ENCODE data around the gene TRIM52.
"Not testable (repeated sequence)": the region's sequence is repeated elsewhere in the genome, so short reads cannot be mapped to it uniquely, and the experiment has no call there.

Gene TRIM52

GRCh38 chr5:181233088-181233800 lies 27.7 kb downstream of the TRIM52 start:
- DNase-seq = no peak

DNA sequence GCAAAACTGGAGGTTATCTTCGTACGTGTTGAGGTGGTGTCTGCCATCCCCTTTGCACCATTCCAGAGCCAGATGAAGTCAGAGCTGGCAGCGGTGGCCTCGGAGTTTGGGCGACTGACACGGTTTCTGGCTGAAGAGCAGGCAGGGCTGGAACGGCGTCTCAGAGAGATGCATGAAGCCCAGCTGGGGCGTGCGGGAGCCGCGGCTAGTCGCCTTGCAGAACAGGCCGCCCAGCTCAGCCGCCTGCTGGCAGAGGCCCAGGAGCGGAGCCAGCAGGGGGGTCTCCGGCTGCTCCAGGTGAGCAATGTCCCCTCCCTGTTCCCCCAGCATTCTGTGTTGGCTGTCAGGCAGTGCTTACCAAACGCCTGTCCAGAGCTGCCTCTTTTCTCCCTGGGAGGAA lies 28.4 kb downstream of the TRIM52 start:
- DNase-seq = no peak

- DNase-seq = no peak
These were observed 29.5 kb downstream of the TRIM52 start for GRCh38 chr5:181231432-181231831.

DNA sequence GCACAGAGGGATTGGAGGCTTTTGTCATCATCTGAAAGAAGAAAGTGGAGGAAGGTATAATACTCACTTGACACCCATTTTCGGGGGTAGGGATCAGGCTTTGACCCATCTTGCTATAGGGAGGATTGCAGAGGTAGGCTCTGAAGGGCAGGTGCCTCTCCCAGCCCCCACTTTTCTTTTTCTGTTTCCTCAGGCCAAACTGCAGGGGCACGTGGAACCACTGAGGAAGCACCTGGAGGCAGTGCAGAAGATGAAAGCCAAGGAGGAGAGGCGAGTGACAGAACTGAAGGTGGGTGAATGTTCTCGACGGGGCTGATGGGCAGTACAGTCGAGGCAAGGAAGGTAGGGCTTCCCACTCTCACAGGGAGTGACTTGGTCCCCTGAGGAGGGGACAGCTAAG lies 30.4 kb downstream of the TRIM52 start:
- no peak for DNase-seq

- DNase-seq = no peak
These were observed 30.9 kb downstream of the TRIM52 start for GRCh38 chr5:181229996-181230395.

DNA sequence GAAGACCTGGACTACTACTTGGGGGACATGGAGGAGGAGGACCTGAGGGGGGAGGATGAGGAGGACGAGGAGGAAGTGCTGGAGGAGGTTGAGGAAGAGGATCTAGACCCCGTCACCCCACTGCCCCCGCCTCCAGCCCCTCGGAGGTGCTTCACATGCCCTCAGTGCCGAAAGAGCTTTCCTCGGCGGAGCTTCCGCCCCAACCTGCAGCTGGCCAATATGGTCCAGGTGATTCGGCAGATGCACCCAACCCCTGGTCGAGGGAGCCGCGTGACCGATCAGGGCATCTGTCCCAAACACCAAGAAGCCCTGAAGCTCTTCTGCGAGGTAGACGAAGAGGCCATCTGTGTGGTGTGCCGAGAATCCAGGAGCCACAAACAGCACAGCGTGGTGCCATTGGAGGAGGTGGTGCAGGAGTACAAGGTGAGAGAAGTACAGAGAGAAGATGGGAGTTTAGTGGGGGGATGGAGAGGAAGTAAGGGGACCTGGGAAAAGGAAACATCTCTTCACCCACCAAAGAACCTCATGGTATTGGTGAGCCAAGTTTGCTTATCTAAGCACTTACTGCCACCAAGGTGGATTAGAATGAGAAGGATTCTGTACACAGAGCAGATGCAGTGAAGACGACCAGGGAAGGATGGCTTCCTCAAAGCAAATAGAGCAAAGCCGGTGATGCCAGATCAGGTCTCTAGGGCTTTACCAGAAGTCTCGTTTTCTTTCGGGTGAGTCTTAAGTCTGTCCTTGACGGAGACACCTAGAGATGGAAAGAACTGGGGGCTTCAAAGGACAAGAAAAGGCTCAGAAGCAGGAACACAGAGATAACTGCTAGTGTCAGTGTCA lies 36.3 kb downstream of the TRIM52 start:
- DNase-seq = no peak

DNA sequence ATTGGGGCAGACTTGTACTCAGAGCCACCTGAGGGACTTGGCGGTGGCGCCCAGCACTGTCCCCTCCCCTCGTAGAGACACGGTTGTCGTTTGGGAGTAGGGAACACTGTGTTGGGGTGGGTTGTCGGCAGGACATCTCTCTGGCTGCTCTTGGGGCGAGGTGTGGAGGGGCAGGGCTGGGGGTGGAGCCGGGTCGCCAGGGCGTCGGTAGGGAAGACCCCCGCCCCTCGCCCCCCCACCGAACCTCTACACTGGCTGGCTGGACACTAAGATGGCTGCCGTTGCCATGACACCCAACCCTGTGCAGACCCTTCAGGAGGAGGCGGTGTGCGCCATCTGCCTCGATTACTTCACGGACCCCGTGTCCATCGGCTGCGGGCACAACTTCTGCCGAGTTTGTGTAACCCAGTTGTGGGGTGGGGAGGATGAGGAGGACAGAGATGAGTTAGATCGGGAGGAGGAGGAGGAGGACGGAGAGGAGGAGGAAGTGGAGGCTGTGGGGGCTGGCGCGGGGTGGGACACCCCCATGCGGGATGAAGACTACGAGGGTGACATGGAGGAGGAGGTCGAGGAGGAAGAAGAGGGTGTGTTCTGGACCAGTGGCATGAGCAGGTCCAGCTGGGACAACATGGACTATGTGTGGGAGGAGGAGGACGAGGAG lies 37.1 kb downstream of the TRIM52 start:
- peak; percentile 78 for DNase-seq

DNA sequence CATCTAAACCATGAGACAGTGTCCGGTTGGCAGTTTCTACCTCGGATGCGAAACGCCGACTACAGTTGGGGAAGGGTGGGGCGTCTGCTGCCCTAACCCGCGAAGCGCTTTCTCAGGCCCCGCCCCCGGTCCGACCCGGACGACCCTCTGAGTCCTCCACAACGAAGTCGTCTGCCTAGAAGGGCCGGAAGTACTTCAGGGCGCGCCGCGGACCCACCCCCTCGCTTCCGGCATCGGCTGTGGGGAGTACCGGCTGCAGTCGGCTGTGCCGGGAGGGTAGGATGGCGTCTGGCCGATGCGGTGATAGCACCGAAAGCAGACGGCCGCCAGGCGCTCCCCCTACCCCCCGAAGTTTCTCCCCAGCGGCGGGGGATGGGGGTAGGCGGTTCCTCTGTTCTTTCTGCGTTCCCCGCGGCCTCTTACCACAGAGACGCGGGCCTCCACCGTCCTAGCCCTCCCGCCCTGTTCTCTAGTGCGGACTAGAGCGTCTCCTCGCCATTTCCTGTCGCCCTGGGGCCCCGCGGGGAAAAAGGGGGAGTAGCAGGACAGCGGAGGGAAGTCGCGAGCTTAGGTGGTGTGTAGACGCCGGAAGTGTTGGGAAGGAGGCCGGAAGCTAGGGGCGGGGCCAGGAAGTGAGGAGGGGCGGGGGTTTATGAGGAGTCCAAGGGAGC lies 37.8 kb downstream of the TRIM52 start, which contains the start of gene TRIM41:
TRIM41 (plus strand) TSS at position 224 of the 671 bp plus-strand sequence. CDS start 719 bp downstream, outside the sequence.
- DNase-seq = peak; percentile 100

- no peak for DNase-seq
These were observed 38.3 kb downstream of the TRIM52 start for GRCh38 chr5:181222630-181223057.

GRCh38 chr5:181221792-181222629 lies 38.9 kb downstream of the TRIM52 start:
- DNase-seq = peak; percentile 97

DNA sequence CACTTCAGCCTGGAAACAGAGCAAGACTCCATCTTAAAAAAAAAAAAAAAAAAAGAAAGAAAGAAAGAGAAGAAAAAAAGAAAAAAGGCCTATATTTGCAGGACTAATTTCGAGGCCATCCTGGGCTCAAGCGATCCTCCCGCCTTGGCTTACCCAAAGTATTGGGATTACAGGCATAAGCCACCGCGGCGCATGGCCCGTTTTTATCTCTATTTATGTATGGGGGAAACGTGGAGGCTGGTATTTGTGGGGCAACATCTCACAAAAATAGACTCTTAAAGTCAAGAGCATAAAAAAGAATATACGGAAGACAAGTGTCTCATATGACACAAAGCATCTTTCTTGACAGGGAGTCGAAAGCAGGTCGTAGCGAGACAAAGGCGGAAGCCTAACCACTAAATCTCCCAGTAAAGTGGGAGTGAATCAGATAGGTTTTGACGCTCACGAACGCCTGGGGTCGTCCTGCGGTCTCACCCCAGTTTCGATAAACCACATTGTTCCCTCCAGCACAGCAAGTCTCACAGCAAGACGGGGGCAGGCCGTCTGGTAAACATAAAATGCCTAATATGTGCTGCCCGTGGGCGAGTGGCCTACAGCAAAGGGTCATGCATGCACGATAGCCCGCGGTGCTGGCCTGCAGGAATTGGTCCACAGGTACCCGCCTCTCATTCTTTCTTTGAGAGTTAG lies 39.7 kb downstream of the TRIM52 start:
- DNase-seq = no peak

DNA sequence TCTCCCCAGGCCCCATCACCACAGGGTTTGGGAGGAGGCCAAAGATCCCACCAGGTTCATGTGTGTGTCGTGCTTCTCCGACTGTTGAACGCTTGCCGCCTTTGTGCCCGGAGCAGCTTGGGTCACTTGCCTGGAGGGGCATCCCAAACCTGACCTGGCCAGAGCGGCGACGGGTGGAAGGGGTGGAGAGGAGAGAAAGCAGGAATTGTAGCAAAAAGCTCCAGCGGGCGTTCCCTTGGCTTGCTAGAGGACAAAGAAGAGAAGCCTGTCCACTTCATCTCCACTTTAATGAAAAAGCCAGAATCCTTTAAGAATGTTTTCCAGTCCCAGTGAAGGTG lies 40.8 kb downstream of the TRIM52 start:
- no peak for DNase-seq

DNA sequence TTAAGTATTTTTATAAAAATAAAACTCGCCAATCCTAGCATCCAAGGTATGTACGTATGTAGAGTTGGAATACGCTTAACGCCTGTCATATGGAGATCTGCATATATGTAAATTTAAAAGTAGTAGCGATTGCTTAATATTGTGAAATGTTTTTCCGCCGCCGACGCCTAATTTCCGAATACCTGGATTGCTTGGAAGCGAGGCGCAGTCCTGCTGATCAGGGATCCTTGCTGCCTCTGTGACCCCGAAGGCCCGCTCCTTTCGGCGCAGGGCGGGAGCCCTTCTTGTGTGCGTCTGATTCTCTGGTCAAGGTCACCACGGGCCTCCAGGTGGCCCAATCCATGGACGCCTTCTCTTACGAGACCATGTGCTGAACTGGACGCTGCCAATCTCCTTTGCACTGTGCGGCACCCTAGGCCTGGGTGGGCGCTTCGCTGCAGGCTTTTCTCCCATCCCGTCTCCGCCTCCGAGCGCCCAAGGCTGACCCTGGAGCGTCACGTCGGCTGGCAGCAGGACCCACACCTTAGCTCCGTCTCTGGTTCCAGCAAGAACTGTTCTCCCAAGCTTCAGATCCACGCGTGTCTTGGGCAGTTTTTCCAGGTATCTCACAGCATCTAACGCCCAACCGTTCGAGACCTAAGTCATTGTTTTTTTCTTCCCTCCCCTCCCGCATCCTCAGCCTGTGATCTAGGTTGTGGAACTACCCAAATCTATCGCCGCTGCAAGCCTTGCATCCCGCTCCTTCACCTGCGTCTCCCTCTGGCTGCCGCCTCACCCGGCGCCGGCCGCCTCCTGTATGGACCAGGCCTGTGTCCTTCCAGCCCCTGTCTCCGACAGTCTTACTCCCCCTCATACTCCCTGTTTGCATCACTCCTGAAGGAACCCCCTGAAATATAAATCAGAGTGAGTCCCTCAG lies 41.4 kb downstream of the TRIM52 start:
- no peak for DNase-seq

GRCh38 chr5:181218795-181219124 lies 42.2 kb downstream of the TRIM52 start:
- DNase-seq = no peak

DNA sequence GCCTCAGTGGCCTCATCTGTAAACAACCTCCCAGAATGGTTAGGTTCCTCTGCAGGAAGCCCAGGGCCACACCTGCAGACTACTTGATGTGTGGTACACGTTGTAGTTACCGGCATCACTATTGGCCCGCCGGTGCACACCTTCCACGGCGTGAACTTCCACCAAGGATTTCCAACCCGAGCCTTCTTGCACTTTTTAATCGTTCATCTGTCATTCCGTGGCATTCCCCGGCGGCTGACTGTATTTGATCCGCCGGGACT lies 43.2 kb downstream of the TRIM52 start:
- DNase-seq = no peak

DNA sequence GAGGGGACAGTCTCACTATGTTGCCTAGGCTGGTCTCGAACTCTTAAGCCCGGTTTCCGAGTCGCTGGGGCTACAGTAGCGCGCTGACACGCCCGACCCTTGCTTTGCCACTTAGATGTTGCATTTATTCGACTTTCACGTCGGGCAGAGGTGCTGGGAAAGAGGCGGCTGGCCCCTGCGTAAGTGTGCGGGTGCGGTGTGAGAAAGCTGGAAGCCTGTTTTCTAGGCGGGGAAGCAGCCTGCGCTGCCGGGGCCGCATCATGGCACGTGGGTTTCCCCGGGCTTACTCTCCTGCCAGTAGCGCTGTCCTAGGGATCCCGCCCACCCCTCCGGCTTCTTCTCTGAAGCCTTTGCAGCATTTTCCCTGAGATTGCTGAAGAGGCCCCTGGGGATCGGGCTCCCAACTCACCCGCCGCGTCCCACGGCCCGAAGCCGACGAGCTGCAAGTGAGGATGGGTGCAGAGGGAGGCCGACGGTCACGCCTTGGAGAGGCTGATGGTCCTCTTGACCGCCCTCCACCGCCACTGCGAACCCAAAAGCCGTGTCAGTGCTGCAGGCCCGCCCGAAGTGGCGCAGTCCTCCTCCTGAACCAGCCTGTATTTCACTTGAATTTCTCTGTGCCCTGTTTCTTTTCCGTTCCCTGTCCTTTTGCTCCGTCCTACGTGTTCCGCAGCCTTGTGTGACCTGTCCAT lies 43.7 kb downstream of the TRIM52 start:
- peak; percentile 82 for DNase-seq

DNA sequence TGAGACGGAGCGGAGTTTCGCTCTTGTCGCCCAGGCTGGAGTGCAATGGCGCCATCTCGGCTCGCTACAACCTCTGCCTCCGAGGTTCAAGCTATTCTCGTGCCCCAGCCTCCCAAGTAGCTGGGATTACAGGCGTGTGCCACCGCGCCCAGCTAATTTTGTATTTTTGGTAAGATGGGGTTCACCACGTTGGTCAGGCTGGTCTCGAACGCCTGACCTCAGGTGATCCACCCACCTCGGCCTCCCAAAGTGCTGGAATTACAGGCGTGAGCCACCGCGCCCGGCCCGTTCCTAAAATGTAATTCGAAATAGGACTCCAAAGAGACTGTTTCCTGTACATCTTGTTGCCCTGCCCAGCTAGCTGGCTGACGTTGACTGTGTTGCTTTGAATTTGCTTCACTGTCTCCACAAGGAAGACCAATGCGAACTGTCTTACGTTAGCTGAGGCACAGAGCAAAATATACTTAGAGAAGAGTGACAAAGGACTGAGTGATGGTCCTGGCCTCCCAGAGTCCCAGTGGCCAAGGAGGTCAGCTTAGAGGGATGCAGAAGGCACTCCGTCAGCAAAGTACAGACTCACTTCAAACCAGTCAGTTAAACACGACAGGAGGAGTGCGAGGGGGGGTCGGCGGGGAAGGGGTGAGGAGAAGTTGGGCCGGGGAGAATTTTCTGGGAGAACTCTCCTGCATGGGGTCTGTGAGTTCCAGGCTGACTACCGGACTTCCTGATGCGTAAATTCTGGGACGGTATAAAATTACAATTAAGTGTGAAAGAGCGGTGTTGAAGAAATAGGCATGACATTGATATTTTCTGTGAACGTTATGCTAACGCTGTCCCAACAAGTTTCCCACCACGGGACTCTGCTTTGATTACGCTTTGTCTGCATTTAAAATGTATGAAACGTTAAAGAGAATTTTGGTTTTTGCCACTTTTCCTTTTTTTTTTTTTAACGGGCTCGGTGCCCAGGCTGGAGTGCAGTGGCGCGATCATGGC lies 44.6 kb downstream of the TRIM52 start:
- DNase-seq = peak; percentile 66

DNA sequence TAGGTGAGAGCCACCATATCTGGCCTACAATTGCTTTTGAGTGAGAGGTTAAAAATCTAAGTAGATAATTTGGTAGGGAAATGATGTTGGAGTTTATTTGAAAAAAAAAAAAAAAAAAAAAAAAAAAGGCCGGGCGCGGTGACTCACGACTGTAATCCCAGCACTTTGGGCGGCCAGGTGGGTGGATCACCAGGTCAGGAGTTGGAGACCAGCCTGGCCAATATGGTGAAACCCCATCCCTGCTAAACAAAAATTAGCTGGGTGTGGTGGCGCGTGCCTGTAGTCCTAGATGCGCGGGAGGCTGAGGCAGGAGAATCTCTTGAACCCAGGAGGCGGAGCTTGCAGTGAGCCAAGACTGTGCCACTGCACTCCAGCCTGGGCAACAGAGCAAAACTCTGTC lies 46.7 kb downstream of the TRIM52 start:
- DNase-seq = not testable (repeated sequence)

- DNase-seq = no peak
These were observed 48.0 kb downstream of the TRIM52 start for GRCh38 chr5:181212934-181213333.

Measured in hematopoietic multipotent progenitor cell treated with erythropoietin and hydrocortisone succinate and interleukin-3 and kit ligand, for 4 days (in vitro differentiated cells).